Heart right ventricle (tissue), 16 donors: ENCODE results near the gene PHC1. TPM values are rescaled to one million over a fixed set of nuclear protein-coding genes. Genes with fewer than 3 reads are reported as not detected.

ENCODE experiments used
- ATAC-seq, 8 donors: fragments of 200-7000 bp; cut with Tn5 transposase; one replicate each; pipeline ENCODE4 v1.9.1; 2020; ENCODE audit warnings: mild to moderate bottlenecking in 8 of 8, moderate library complexity in 8 of 8, moderate number of reproducible peaks in 1 of 8
- DNase-seq, 2 donors: peaks; one replicate each; pipeline ENCODE4 v3.0.0-alpha.2; 2020
- H3K27ac ChIP-seq, 10 donors: fragments of 200-600 bp; sonication (generic) in 2 of 10; one replicate each; pipeline versions ENCODE4 v1.5.0 to v1.8.0; 2020 to 2022; ENCODE audit warnings: mild to moderate bottlenecking in 3 of 10
- H3K27me3 ChIP-seq, 7 donors: fragments of 200-600 bp; one replicate each; pipeline ENCODE4 v1.8.0; 2021 to 2022; ENCODE audit warnings: mild to moderate bottlenecking in 2 of 7
- H3K36me3 ChIP-seq, 9 donors: fragments of 200-600 bp; sonication (generic) in 1 of 9; one replicate each; pipeline versions ENCODE4 v1.5.0 to v1.8.0; 2020 to 2022; ENCODE audit warnings: mild to moderate bottlenecking in 2 of 9
- H3K4me1 ChIP-seq, 9 donors: fragments of 200-600 bp; sonication (generic) in 1 of 9; one replicate each; pipeline versions ENCODE4 v1.5.0 to v1.8.0; 2020 to 2022; ENCODE audit warnings: mild to moderate bottlenecking in 4 of 9
- H3K4me3 ChIP-seq, 10 donors: fragments of 200-600 bp; sonication (generic) in 2 of 10; one replicate each; pipeline versions ENCODE4 v1.5.0 to v1.8.0; 2020 to 2022; ENCODE audit warnings: mild to moderate bottlenecking in 7 of 10, moderate library complexity in 2 of 10
- H3K9me3 ChIP-seq, 11 donors: fragments of 200-600 bp in 10 of 11; sonication (generic) in 2 of 11; one replicate each; pipeline versions ENCODE4 v1.5.0 to v1.8.0; 2013 to 2022; ENCODE audit warnings: mild to moderate bottlenecking in 2 of 11, control low read depth in 1 of 11, moderate library complexity in 1 of 11
- CTCF ChIP-seq, 9 donors: fragments of 200-600 bp; sonication (generic) in 2 of 9; IDR thresholded peaks; one replicate each; pipeline versions ENCODE4 v1.5.0 to v1.8.0; 2021 to 2022; ENCODE audit warnings: antibody characterized with exemption in 9 of 9, mild to moderate bottlenecking in 5 of 9, moderate library complexity in 1 of 9
- WGBS, 2 donors: extraction: QIAGEN DNeasy Blood & Tissue Kit; methylation state at CpG; one replicate each; pipeline ENCODE4 v1.1.7; 2013; ENCODE audit warnings: inconsistent platforms in 1 of 2; 5-methylcytosine and 5-hydroxymethylcytosine counted together
- intact Hi-C, 10 donors: fragments of 100-400 bp; cut with DNase I; formaldehyde crosslinking; loops; one replicate each; pipeline versions ENCODE4 v1.11.1 to v1.14.2; 2022
- polyA plus RNA-seq, 2 donors: library from polyadenylated mRNA; stranded (reverse); fragments of 200-250 nt; gene quantifications; one replicate each; pipeline ENCODE4 v1.2.3, GENCODE V29; 2013
- total RNA-seq, 10 donors: library from RNA; stranded (reverse); fragmentation: NEBNext Ultra II Directional in 3 of 10; extraction: Animal tissue kit (Norgen Biotek cat#: 25700) in 3 of 10; gene quantifications; one replicate each; pipeline versions ENCODE4 v1.2.1 to v1.2.4, GENCODE V29; 2021 to 2023
- donor health status: Arrhythmogenic right ventricular cardiomyopathy.
- donor health status: ischemic (EF 13 %, LVEDD 7.1; RV severe dilation, severe dysfunction).
- donor health status: healthy with polysubstance abuse.
- donor health status: DM: no; HTN: yes; CAD: no.
- donor health status: DM: no; HTN: no; CAD: no.
- donor health status: ischemic (EF 25% LVEDD 6.9; RV normal size, moderate dysfunction).
- donor health status: ischemic (EF 25% LVEDD 5.7; RV mildly dilated, moderate dysfunction).
- donor health status: healthy.
- donor health status: DM: yes; HTN: yes; CAD: no.
- donor health status: Ischemic cardiomyopathy.
- donor health status: ischemic (EF 35%, LVEDD 5.7; RV mildly dilated, moderate dysfunction).
- donor health status: nonischemic (EF 11% LVEDD 7.7; RV severe dilation, severe dysfunction).
- donor health status: DM: yes; HTN: yes; CAD: no.
- donor health status: PGD.
- donor health status: ischemic (EF 29% LVEDD 5.4; RV normal size, mild dysfunction).
- donor health status: nonischemic (EF 23%, LVEDD 6.1; RV moderate dilation, normal function).

Gene PHC1
- total and polyA plus RNA-seq, 12 donors = 15.4 to 33.6 (median 23.7) TPM

GRCh38 chr12:8904665-8905064, 9.6 kb upstream of the PHC1 start:
- Histone ChIP-seq H3K27ac (peak overlapping the region in 7 of 10 donors; percentile 41 to 73 (median 63)), H3K9me3 (no peaks in the 10 kb centered on the region), H3K36me3 (no peaks in the 10 kb centered on the region), H3K27me3 (no peaks in the 10 kb centered on the region), H3K4me3 (no peak overlapping the region), H3K4me1 (peaks cover 0 to 12% (median 0%) of the 10 kb centered on the region in 9 donors)
- ATAC-seq (peak in 5 of 8 donors; percentile 34 to 85 (median 67)), DNase-seq (no peak)
- intact Hi-C loops = no loop called here
- no peak for TF ChIP-seq CTCF (IDR thresholded peaks at IDR 0.05)

- Histone ChIP-seq H3K9me3 (no peaks in the 10 kb centered on the region), H3K4me1 (peaks cover 0 to 12% (median 0%) of the 10 kb centered on the region in 9 donors), H3K4me3 (no peak overlapping the region), H3K27ac (peak overlapping the region in 8 of 10 donors; percentile 22 to 73 (median 62)), H3K27me3 (no peaks in the 10 kb centered on the region), H3K36me3 (no peaks in the 10 kb centered on the region)
- ATAC-seq = peak in 6 of 8 donors; percentile 48 to 79 (median 65)
- no peak for TF ChIP-seq CTCF (IDR thresholded peaks at IDR 0.05)
- 43 to 50% methylated on average over 10 of the region's 10 CpGs for WGBS, 2 donors
- intact Hi-C loops = no loop called here
- no peak for DNase-seq
Measured at GRCh38 chr12:8905546-8905945, 8.8 kb upstream of the PHC1 start.

GRCh38 chr12:8906266-8907180, 7.8 kb upstream of the PHC1 start:
- Histone ChIP-seq H3K4me3 (no peak overlapping the region), H3K36me3 (no peaks in the 10 kb centered on the region), H3K27ac (peak overlapping the region in 7 of 10 donors; percentile 22 to 73 (median 61)), H3K4me1 (peaks cover 0 to 12% (median 2%) of the 10 kb centered on the region in 9 donors), H3K27me3 (no peaks in the 10 kb centered on the region), H3K9me3 (no peaks in the 10 kb centered on the region)
- DNase-seq (no peak), ATAC-seq (no peak)
- intact Hi-C loops = no loop called here
- no peak for TF ChIP-seq CTCF (IDR thresholded peaks at IDR 0.05)
- WGBS, 2 donors = 89 to 90% methylated on average over 16 of the region's 16 CpGs

- Histone ChIP-seq H3K4me1 (peaks cover 0 to 16% (median 10%) of the 10 kb centered on the region in 9 donors), H3K9me3 (no peaks in the 10 kb centered on the region), H3K4me3 (no peak overlapping the region), H3K36me3 (no peaks in the 10 kb centered on the region), H3K27ac (peak overlapping the region in 1 of 10 donors; percentile 63), H3K27me3 (no peaks in the 10 kb centered on the region)
- ATAC-seq (no peak), DNase-seq (no peak)
- intact Hi-C loops = no loop called here
- whole genome bisulfite sequencing, 2 donors = 75 to 78% methylated on average over 3 of the region's 3 CpGs
- no peak for TF ChIP-seq CTCF (IDR thresholded peaks at IDR 0.05)
Measured at GRCh38 chr12:8907513-8907912, 6.8 kb upstream of the PHC1 start.
